Measurements from ENCODE around the gene ISL2.

The ISL2 gene

DNA sequence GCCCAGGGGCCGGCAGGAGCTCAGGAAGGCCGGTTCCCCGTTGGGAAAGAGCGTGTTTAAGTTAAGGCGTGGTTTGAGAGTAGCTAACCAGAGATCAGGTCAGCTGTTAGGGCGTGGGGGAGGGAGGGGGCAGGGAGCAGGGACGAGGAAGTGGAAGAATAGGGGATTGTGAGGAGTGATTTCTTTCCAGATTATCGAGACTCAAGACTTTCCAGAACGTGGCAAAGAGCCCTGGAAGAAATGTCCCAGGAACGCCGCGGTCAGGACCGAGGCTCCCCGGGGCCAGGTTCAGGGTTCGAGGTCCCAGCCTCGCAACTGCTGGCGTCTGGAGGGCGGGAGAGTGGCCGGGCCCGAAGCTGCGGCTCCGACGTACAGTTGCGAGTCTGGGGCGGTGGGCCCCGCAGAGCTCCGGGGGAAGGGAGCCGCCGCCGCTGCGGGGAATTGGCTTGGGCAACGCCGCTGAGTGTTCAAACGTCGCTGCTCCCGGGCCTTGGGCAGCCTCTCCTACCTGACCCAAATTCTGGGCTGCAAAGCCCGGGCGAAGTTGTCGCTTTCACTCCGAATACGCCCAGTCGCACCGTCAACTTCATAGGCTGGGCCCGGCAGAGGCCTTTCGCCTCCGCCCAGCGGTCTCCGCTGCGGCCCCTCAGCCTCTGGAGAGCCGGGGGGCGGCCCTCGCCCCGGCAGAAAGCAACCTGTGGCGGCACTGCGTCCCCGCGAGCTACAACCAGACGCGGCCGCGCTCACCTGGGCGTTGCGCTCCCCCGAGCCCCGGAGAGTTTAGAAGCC, 9.5 kb downstream of the ISL2 start:
- Histone ChIP-seq H3K9ac (ENCODE audit: low read length) (no peak overlapping the region), H3K9me3 (ENCODE audit: control insufficient read depth, low read depth, low read length) (peaks cover 4% of the 10 kb centered on the region), H3K4me3 (ENCODE audit: low read length) (peak overlapping the region; percentile 68), H3K27ac (ENCODE audit: low read length) (no peak overlapping the region), H3K27me3 (ENCODE audit: control insufficient read depth, insufficient read depth, low read length) (peaks cover 100% of the 10 kb centered on the region), H3K36me3 (ENCODE audit: control insufficient read depth, low read depth, low read length) (no peaks in the 10 kb centered on the region), H3K4me1 (ENCODE audit: control insufficient read depth, low read depth, low read length) (peaks cover 18% of the 10 kb centered on the region)

DNA sequence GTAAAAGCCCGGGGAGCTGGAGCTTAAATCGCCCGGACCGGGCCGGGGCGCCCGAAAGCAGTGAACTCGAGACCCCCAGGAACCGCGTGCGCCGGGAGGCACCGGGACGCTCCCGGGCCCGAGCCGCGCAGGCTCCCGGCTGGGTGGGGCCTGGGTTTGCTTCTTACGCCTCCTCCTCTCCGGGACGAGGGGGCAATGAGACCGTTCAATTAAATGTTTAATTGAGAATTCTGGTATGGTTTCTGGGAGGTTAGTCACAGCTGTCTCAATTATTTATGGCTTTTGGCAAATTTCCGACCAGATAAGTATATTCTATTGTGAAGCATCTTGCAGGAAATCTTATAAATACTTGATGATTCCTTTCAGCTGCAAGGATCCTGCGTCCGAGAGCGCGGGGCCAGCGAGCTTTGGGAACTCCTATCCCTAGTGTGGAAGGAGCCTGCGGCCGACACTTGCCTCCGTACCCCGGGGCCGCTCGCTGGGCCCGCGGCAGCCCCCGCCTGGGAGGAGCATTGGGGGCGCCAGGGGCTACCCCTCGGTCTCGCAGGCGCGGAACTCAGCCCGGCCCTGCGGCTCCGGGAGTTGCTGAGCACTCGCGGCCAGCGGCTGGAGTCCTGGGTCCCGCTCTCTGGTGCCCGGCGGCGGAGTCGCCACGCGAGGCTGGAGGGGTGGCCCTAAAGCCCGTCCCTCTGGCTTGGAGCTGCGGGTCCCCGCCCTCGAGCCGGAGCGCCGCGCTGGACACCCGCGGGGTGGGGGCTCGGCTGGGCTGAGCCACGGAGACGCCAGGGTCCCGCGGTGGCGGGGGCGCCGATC, 10.3 kb downstream of the ISL2 start:
- Histone ChIP-seq H3K4me3 (ENCODE audit: low read length) (peak overlapping the region; percentile 68), H3K9ac (ENCODE audit: low read length) (no peak overlapping the region), H3K9me3 (ENCODE audit: control insufficient read depth, low read depth, low read length) (peaks cover 4% of the 10 kb centered on the region), H3K4me1 (ENCODE audit: control insufficient read depth, low read depth, low read length) (peaks cover 15% of the 10 kb centered on the region), H3K27ac (ENCODE audit: low read length) (no peak overlapping the region), H3K27me3 (ENCODE audit: control insufficient read depth, insufficient read depth, low read length) (peaks cover 95% of the 10 kb centered on the region), H3K36me3 (ENCODE audit: control insufficient read depth, low read depth, low read length) (no peaks in the 10 kb centered on the region)

- Histone ChIP-seq H3K9me3 (ENCODE audit: control insufficient read depth, low read depth, low read length) (peaks cover 4% of the 10 kb centered on the region), H3K9ac (ENCODE audit: low read length) (no peak overlapping the region), H3K4me1 (ENCODE audit: control insufficient read depth, low read depth, low read length) (peaks cover 11% of the 10 kb centered on the region), H3K27me3 (ENCODE audit: control insufficient read depth, insufficient read depth, low read length) (peaks cover 88% of the 10 kb centered on the region), H3K27ac (ENCODE audit: low read length) (no peak overlapping the region), H3K36me3 (ENCODE audit: control insufficient read depth, low read depth, low read length) (no peaks in the 10 kb centered on the region), H3K4me3 (ENCODE audit: low read length) (peak overlapping the region; percentile 68)
Measured at GRCh38 chr15:76347482-76348055, 11.0 kb downstream of the ISL2 start.

- no peaks in the 10 kb centered on the region for H3K9me3 ChIP-seq (ENCODE audit: control insufficient read depth, low read depth, low read length)
- H3K4me1 ChIP-seq (ENCODE audit: control insufficient read depth, low read depth, low read length): peaks cover 11% of the 10 kb centered on the region
- no peak overlapping the region for H3K4me3 ChIP-seq (ENCODE audit: low read length)
- H3K27ac ChIP-seq (ENCODE audit: low read length): no peak overlapping the region
- no peaks in the 10 kb centered on the region for H3K36me3 ChIP-seq (ENCODE audit: control insufficient read depth, low read depth, low read length)
- H3K9ac ChIP-seq (ENCODE audit: low read length): no peak overlapping the region
- H3K27me3 ChIP-seq (ENCODE audit: control insufficient read depth, insufficient read depth, low read length): peaks cover 68% of the 10 kb centered on the region
Measured at GRCh38 chr15:76349301-76350070, 12.9 kb downstream of the ISL2 start.

- Histone ChIP-seq H3K27me3 (ENCODE audit: control insufficient read depth, insufficient read depth, low read length) (peaks cover 32% of the 10 kb centered on the region), H3K4me1 (ENCODE audit: control insufficient read depth, low read depth, low read length) (no peaks in the 10 kb centered on the region), H3K27ac (ENCODE audit: low read length) (no peak overlapping the region), H3K9ac (ENCODE audit: low read length) (no peak overlapping the region), H3K36me3 (ENCODE audit: control insufficient read depth, low read depth, low read length) (no peaks in the 10 kb centered on the region), H3K4me3 (ENCODE audit: low read length) (no peak overlapping the region), H3K9me3 (ENCODE audit: control insufficient read depth, low read depth, low read length) (no peaks in the 10 kb centered on the region)
Measured at GRCh38 chr15:76353023-76353577, 16.5 kb downstream of the ISL2 start.

- Histone ChIP-seq H3K36me3 (ENCODE audit: control insufficient read depth, low read depth, low read length) (no peaks in the 10 kb centered on the region), H3K27ac (ENCODE audit: low read length) (no peak overlapping the region), H3K4me3 (ENCODE audit: low read length) (no peak overlapping the region), H3K4me1 (ENCODE audit: control insufficient read depth, low read depth, low read length) (no peaks in the 10 kb centered on the region), H3K9ac (ENCODE audit: low read length) (no peak overlapping the region), H3K9me3 (ENCODE audit: control insufficient read depth, low read depth, low read length) (no peaks in the 10 kb centered on the region), H3K27me3 (ENCODE audit: control insufficient read depth, insufficient read depth, low read length) (peaks cover 24% of the 10 kb centered on the region)
Measured at GRCh38 chr15:76353903-76354302, 17.3 kb downstream of the ISL2 start.

DNA sequence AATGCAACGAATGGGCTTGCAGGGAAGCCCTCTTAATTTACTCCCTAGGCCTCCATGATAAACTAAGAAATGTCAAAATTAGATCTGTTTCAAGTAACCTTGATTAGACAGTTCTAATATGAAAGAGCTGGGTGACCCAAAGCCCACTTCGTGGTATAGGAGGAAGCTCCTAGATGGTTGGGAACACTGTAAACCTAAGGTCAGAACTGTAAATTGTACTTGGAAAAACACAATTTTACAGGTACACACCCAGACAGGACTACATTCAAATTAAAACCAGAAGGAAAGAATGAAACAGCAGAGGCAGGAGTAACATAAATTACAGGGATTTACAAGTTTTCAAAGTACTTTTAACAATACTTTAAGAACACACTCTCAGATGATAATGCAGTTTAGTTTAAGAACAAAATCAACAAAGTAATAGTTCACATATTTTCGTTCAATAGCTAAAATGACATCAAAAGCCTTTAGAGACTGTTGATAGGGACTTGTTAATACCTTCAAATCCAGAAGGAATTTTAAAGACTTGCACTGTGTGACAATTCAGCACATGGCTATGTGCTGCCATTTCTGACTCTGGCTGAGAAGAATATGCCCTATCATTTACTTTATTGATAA, 18.4 kb downstream of the ISL2 start:
- no peak overlapping the region for H3K4me3 ChIP-seq (ENCODE audit: low read length)
- H3K27ac ChIP-seq (ENCODE audit: low read length): no peak overlapping the region
- no peaks in the 10 kb centered on the region for H3K4me1 ChIP-seq (ENCODE audit: control insufficient read depth, low read depth, low read length)
- no peaks in the 10 kb centered on the region for H3K36me3 ChIP-seq (ENCODE audit: control insufficient read depth, low read depth, low read length)
- H3K27me3 ChIP-seq (ENCODE audit: control insufficient read depth, insufficient read depth, low read length): peaks cover 14% of the 10 kb centered on the region
- H3K9ac ChIP-seq (ENCODE audit: low read length): no peak overlapping the region
- no peaks in the 10 kb centered on the region for H3K9me3 ChIP-seq (ENCODE audit: control insufficient read depth, low read depth, low read length)

DNA sequence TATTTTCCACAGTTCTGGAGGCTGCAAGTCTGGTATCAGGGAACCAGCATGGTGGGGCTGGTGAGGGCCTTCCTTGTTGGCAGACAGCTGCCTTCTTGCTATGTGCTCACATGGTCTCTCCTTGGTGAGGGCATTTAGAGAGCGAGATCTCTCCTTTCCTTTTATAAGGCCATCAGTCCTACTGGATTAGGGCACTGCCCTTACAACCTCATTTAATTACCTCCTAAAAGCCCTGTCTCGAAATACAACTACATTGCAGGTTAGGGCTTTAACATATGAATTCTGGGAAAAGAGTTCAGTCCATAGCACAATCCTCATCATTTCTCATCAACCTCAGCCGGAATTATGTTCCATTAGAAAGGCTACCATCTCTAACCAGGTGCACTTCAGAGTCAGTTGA, 21.9 kb downstream of the ISL2 start:
- no peak overlapping the region for H3K27ac ChIP-seq (ENCODE audit: low read length)
- H3K27me3 ChIP-seq (ENCODE audit: control insufficient read depth, insufficient read depth, low read length): no peaks in the 10 kb centered on the region
- no peaks in the 10 kb centered on the region for H3K36me3 ChIP-seq (ENCODE audit: control insufficient read depth, low read depth, low read length)
- no peaks in the 10 kb centered on the region for H3K9me3 ChIP-seq (ENCODE audit: control insufficient read depth, low read depth, low read length)
- H3K4me1 ChIP-seq (ENCODE audit: control insufficient read depth, low read depth, low read length): no peaks in the 10 kb centered on the region
- no peak overlapping the region for H3K4me3 ChIP-seq (ENCODE audit: low read length)
- H3K9ac ChIP-seq (ENCODE audit: low read length): no peak overlapping the region

DNA sequence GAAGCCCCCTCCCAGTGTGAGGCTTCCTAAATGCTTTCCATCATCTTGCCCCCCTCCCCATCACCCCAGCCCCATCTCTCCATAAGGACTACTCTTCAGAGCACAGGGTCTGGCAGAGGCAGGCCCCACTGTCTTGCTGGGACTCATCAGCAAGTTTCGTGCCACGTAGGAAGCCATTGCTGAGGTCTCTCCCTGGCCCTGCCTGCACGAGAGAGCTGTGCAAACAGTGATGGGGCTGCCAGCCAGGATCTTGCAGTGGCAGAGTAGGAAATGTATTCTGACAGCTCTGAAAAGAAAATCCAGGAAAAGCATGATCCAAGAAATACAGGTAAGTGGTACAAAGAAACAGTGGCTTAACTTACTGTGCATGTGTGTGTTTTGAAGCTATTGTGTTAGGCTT, 22.6 kb downstream of the ISL2 start:
- Histone ChIP-seq H3K36me3 (ENCODE audit: control insufficient read depth, low read depth, low read length) (no peaks in the 10 kb centered on the region), H3K27ac (ENCODE audit: low read length) (no peak overlapping the region), H3K4me3 (ENCODE audit: low read length) (no peak overlapping the region)

DNA sequence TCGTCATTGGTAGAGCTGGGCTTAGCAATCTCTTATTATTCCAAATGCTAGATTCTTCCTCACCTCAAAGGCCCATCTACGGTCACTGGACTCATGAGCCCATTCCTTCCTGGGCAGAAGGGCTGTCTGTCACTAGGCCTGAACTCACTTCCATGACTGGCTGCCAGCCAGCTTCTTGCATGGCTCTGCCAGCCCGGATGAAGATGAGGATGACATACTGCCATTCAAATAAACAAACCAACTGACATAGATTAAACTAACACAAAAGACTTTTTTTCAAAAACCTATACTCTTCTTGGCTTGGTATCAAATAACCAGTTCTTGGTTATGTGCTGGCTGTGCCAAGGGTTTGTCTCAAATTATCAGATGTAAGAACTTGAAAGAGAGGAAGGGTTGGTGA, 23.8 kb downstream of the ISL2 start:
- Histone ChIP-seq H3K9ac (ENCODE audit: low read length) (no peak overlapping the region), H3K4me3 (ENCODE audit: low read length) (no peak overlapping the region), H3K36me3 (ENCODE audit: control insufficient read depth, low read depth, low read length) (no peaks in the 10 kb centered on the region), H3K4me1 (ENCODE audit: control insufficient read depth, low read depth, low read length) (no peaks in the 10 kb centered on the region), H3K27me3 (ENCODE audit: control insufficient read depth, insufficient read depth, low read length) (no peaks in the 10 kb centered on the region), H3K27ac (ENCODE audit: low read length) (no peak overlapping the region), H3K9me3 (ENCODE audit: control insufficient read depth, low read depth, low read length) (no peaks in the 10 kb centered on the region)

More for the DNA sequence above, 22.6 kb downstream of the ISL2 start:
- no peaks in the 10 kb centered on the region for H3K4me1 ChIP-seq (ENCODE audit: control insufficient read depth, low read depth, low read length)
- H3K27me3 ChIP-seq (ENCODE audit: control insufficient read depth, insufficient read depth, low read length): no peaks in the 10 kb centered on the region
- H3K9me3 ChIP-seq (ENCODE audit: control insufficient read depth, low read depth, low read length): no peaks in the 10 kb centered on the region
- H3K9ac ChIP-seq (ENCODE audit: low read length): no peak overlapping the region
